Mesendoderm (in vitro differentiated cells): ENCODE data around the gene ZNF189. TPM values are rescaled to one million over a fixed set of nuclear protein-coding genes. Genes with fewer than 3 reads are reported as not detected.
A peak's percentile ranks its signal among the peaks of the same experiment; 100 is the strongest.

Experiments
- DNase-seq: peaks from one replicate; pipeline ENCODE4 v3.0.0; 2013
- H2AK5ac ChIP-seq: 2 replicates; pipeline ENCODE4 v1.6.1; 2013; ENCODE audit warnings: low read length, inconsistent platforms
- H2BK120ac ChIP-seq: 2 replicates; pipeline ENCODE4 v1.6.1; 2013; ENCODE audit warnings: low read depth, mild to moderate bottlenecking, low read length, moderate library complexity, mixed read lengths
- H2BK15ac ChIP-seq: replicated peaks from 2 replicates; pipeline ENCODE4 v1.6.1; 2013; ENCODE audit warnings: low read depth, mild to moderate bottlenecking, moderate library complexity
- H2BK5ac ChIP-seq: 2 replicates; pipeline ENCODE4 v1.6.1; 2013; ENCODE audit warnings: low read length, inconsistent platforms
- H3K18ac ChIP-seq: 2 replicates; pipeline ENCODE4 v1.6.1; 2013; ENCODE audit warnings: mild to moderate bottlenecking, low read length, mixed read lengths
- H3K23ac ChIP-seq: one replicate; pipeline ENCODE4 v1.6.1; 2013; ENCODE audit warnings: low read length
- H3K27ac ChIP-seq: 2 replicates; pipeline ENCODE4 v1.5.1; 2013; ENCODE audit warnings: low read depth, mild to moderate bottlenecking, inconsistent platforms, low read length, moderate library complexity
- H3K27me3 ChIP-seq: 2 replicates; pipeline ENCODE4 v1.6.1; 2013; ENCODE audit warnings: low read length, control low read depth, mild to moderate bottlenecking, inconsistent platforms; ENCODE audit not compliant: insufficient read depth, poor library complexity
- H3K36me3 ChIP-seq: 2 replicates; pipeline ENCODE4 v1.6.1; 2013; ENCODE audit warnings: low read length, inconsistent platforms; ENCODE audit not compliant: control insufficient read depth, insufficient read depth
- H3K4ac ChIP-seq: one replicate; pipeline ENCODE4 v1.6.1; 2013; ENCODE audit warnings: low read depth, mild to moderate bottlenecking, low read length, moderate library complexity
- H3K4me1 ChIP-seq: 2 replicates; pipeline ENCODE4 v1.6.1; 2013; ENCODE audit warnings: low read depth, low read length, inconsistent platforms; ENCODE audit not compliant: control insufficient read depth
- H3K4me2 ChIP-seq: 2 replicates; pipeline ENCODE4 v1.6.1; 2013; ENCODE audit warnings: low read length
- H3K4me3 ChIP-seq: 2 replicates; pipeline ENCODE4 v1.5.1; 2013; ENCODE audit warnings: mild to moderate bottlenecking, low read length
- H3K56ac ChIP-seq: one replicate; pipeline ENCODE4 v1.6.1; 2013; ENCODE audit warnings: low read length
- H3K79me1 ChIP-seq: 2 replicates; pipeline ENCODE4 v1.6.1; 2013; ENCODE audit warnings: low read length, inconsistent platforms
- H3K79me2 ChIP-seq: 2 replicates; pipeline ENCODE4 v1.6.1; 2013; ENCODE audit warnings: mild to moderate bottlenecking, low read length; ENCODE audit not compliant: control insufficient read depth, insufficient read depth
- H3K9ac ChIP-seq: 2 replicates; pipeline ENCODE4 v1.6.1; 2013; ENCODE audit warnings: low read length, inconsistent platforms
- H4K5ac ChIP-seq: one replicate; pipeline ENCODE4 v1.6.1; 2013; ENCODE audit warnings: low read length
- H4K8ac ChIP-seq: one replicate; pipeline ENCODE4 v1.6.1; 2013; ENCODE audit warnings: low read depth, mild to moderate bottlenecking, control low read depth, low read length, moderate library complexity
- WGBS: extraction: QIAGEN DNeasy Blood & Tissue Kit; methylation state at CpG from one replicate; pipeline ENCODE4 v1.1.7; 2013; ENCODE audit warnings: low lambda C conversion rate, missing lambda C conversion rate; ENCODE audit not compliant: insufficient coverage; ENCODE audit errors: extremely low coverage; 5-methylcytosine and 5-hydroxymethylcytosine counted together
- polyA plus RNA-seq, 2 experiments: library from polyadenylated mRNA; stranded (reverse); fragments of 200-250 nt; gene quantifications; one replicate each; pipeline ENCODE4 v1.2.3, GENCODE V29; 2013

Gene ZNF189
- polyA plus RNA-seq (2013, experiment 1 of 2): 6.9 TPM
- polyA plus RNA-seq (2013, experiment 2 of 2): 7.2 TPM

GRCh38 chr9:101398068-101398929, at the start of gene ZNF189, which contains the start of gene MRPL50:
TSS of gene ZNF189 (plus strand) at chr9:101398851. CDS start at chr9:101399157, 306 bp downstream.
TSS of gene MRPL50 (minus strand) at chr9:101398618. CDS start at chr9:101398592, 26 bp downstream.
- H3K27me3 ChIP-seq: no peaks in the 10 kb centered on the region
- H3K4me2 ChIP-seq: peak within 1 kb of the TSS; percentile 41
- peaks cover 1% of the 10 kb centered on the region for H3K36me3 ChIP-seq

GRCh38 chr9:101350285-101350684, 48.4 kb upstream of the ZNF189 start:
- Histone ChIP-seq H4K5ac (no peak overlapping the region), H3K36me3 (no peaks in the 10 kb centered on the region), H3K4me3 (no peak overlapping the region), H3K23ac (no peak overlapping the region), H3K4ac (no peak overlapping the region), H3K27ac (no peak overlapping the region), H2AK5ac (no peak overlapping the region), H3K4me2 (no peak overlapping the region), H3K18ac (no peak overlapping the region), H4K8ac (no peak overlapping the region), H2BK15ac (no peak overlapping the region), H2BK5ac (no peak overlapping the region), H2BK120ac (no peak overlapping the region), H3K4me1 (no peaks in the 10 kb centered on the region), H3K79me2 (no peaks in the 10 kb centered on the region), H3K27me3 (no peaks in the 10 kb centered on the region), H3K79me1 (no peaks in the 10 kb centered on the region), H3K56ac (no peak overlapping the region), H3K9ac (no peak overlapping the region)
- DNase-seq: no peak
- no CpG with 5 or more reads among the region's 1 CpG for WGBS

More at GRCh38 chr9:101398068-101398929, at the start of gene ZNF189, which contains the start of gene MRPL50:
- Histone ChIP-seq H2BK15ac (no peak within 1 kb of the TSS), H2BK5ac (no peak within 1 kb of the TSS), H2BK120ac (no peak within 1 kb of the TSS), H3K4me3 (peak within 1 kb of the TSS; percentile 60), H3K18ac (peak within 1 kb of the TSS; percentile 91), H2AK5ac (no peak within 1 kb of the TSS), H3K79me1 (peaks cover 7% of the 10 kb centered on the region), H3K4ac (peak within 1 kb of the TSS; percentile 74), H3K56ac (peak within 1 kb of the TSS; percentile 83), H3K79me2 (peaks cover 41% of the 10 kb centered on the region), H4K8ac (no peak within 1 kb of the TSS), H3K4me1 (peaks cover 6% of the 10 kb centered on the region), H4K5ac (no peak within 1 kb of the TSS), H3K27ac (no peak within 1 kb of the TSS), H3K9ac (peak within 1 kb of the TSS; percentile 73), H3K23ac (no peak within 1 kb of the TSS)
- no CpG with 5 or more reads among the region's 44 CpGs for WGBS
- DNase-seq: peak; percentile 100

- H4K5ac ChIP-seq: no peak overlapping the region
- H3K4ac ChIP-seq: no peak overlapping the region
- no peak overlapping the region for H3K4me3 ChIP-seq
- DNase-seq: no peak
- no peaks in the 10 kb centered on the region for H3K4me1 ChIP-seq
- H3K36me3 ChIP-seq: no peaks in the 10 kb centered on the region
- no CpG with 5 or more reads among the region's 6 CpGs for WGBS
- H2BK15ac ChIP-seq: no peak overlapping the region
- H3K9ac ChIP-seq: no peak overlapping the region
- H2AK5ac ChIP-seq: no peak overlapping the region
- no peaks in the 10 kb centered on the region for H3K79me2 ChIP-seq
- no peaks in the 10 kb centered on the region for H3K27me3 ChIP-seq
- H2BK5ac ChIP-seq: no peak overlapping the region
- H3K18ac ChIP-seq: no peak overlapping the region
- H3K79me1 ChIP-seq: no peaks in the 10 kb centered on the region
- no peak overlapping the region for H4K8ac ChIP-seq
- no peak overlapping the region for H3K23ac ChIP-seq
- H3K56ac ChIP-seq: no peak overlapping the region
- H2BK120ac ChIP-seq: no peak overlapping the region
- H3K4me2 ChIP-seq: no peak overlapping the region
- H3K27ac ChIP-seq: no peak overlapping the region
Measured at GRCh38 chr9:101352892-101353463, 45.7 kb upstream of the ZNF189 start.

GRCh38 chr9:101353683-101354082, 45.0 kb upstream of the ZNF189 start:
- Histone ChIP-seq H3K36me3 (no peaks in the 10 kb centered on the region), H2BK15ac (no peak overlapping the region), H2BK120ac (no peak overlapping the region), H3K9ac (no peak overlapping the region), H3K4me3 (no peak overlapping the region), H2AK5ac (no peak overlapping the region), H3K79me1 (no peaks in the 10 kb centered on the region), H3K27me3 (no peaks in the 10 kb centered on the region), H3K4me2 (no peak overlapping the region), H3K23ac (no peak overlapping the region), H2BK5ac (no peak overlapping the region), H3K4me1 (no peaks in the 10 kb centered on the region), H4K8ac (no peak overlapping the region), H4K5ac (no peak overlapping the region), H3K79me2 (no peaks in the 10 kb centered on the region), H3K4ac (no peak overlapping the region), H3K27ac (no peak overlapping the region), H3K56ac (no peak overlapping the region), H3K18ac (no peak overlapping the region)
- no CpG with 5 or more reads among the region's 2 CpGs for WGBS
- no peak for DNase-seq

- Histone ChIP-seq H2BK5ac (no peak overlapping the region), H3K9ac (no peak overlapping the region), H3K18ac (no peak overlapping the region), H3K4ac (no peak overlapping the region), H3K4me3 (no peak overlapping the region), H3K27ac (no peak overlapping the region), H2BK120ac (no peak overlapping the region), H3K23ac (no peak overlapping the region), H4K5ac (no peak overlapping the region), H2AK5ac (no peak overlapping the region), H2BK15ac (no peak overlapping the region), H3K56ac (no peak overlapping the region), H3K4me1 (no peaks in the 10 kb centered on the region), H3K36me3 (no peaks in the 10 kb centered on the region), H3K79me1 (no peaks in the 10 kb centered on the region), H3K79me2 (no peaks in the 10 kb centered on the region), H3K4me2 (no peak overlapping the region), H3K27me3 (no peaks in the 10 kb centered on the region), H4K8ac (no peak overlapping the region)
- no CpG with 5 or more reads among the region's 5 CpGs for WGBS
- DNase-seq: no peak
Measured at GRCh38 chr9:101354143-101354764, 44.4 kb upstream of the ZNF189 start.
